Measurements from ENCODE around the gene CCDC34. TPM values are rescaled to one million over a fixed set of nuclear protein-coding genes. Genes with fewer than 3 reads are reported as not detected.

The CCDC34 gene
- polyA plus RNA-seq (ENCODE audit: insufficient read depth in 1 of 5, insufficient read length in 5 of 5, low replicate concordance in 1 of 5) = 10 to 100 TPM; 17.2 to 32.9 (median 21.3) TPM
- long read RNA-seq, donor 1, transcript CCDC34-201 (3 exons, 2,109 nt) = major isoform, 13 of 25 reads
- long read RNA-seq, donor 1, partial matches to known transcripts = 8 of 25 reads
- long read RNA-seq, donor 1, other reads (novel, unspliced or antisense) = 0 of 25 reads
- long read RNA-seq, donor 2, transcript CCDC34-201 (3 exons, 2,109 nt) = major isoform, 9 of 21 reads
- long read RNA-seq, donor 2, partial matches to known transcripts = 9 of 21 reads
- long read RNA-seq, donor 2, other reads (novel, unspliced or antisense) = 0 of 21 reads
- long read RNA-seq, donor 3, transcript CCDC34-201 (3 exons, 2,109 nt) = major isoform, 19 of 23 reads
- long read RNA-seq, donor 3, partial matches to known transcripts = 0 of 23 reads
- long read RNA-seq, donor 3, other reads (novel, unspliced or antisense) = 0 of 23 reads
- long read RNA-seq, donor 4, transcript CCDC34-201 (3 exons, 2,109 nt) = major isoform, 7 of 10 reads
- long read RNA-seq, donor 4, partial matches to known transcripts = 0 of 10 reads
- long read RNA-seq, donor 4, other reads (novel, unspliced or antisense) = 0 of 10 reads
- long read RNA-seq, donor 5, transcript CCDC34-202 (6 exons, 2,103 nt) = minor isoform, 6 of 37 reads
- long read RNA-seq, donor 5, transcript CCDC34-201 (3 exons, 2,109 nt) = major isoform, 19 of 37 reads
- long read RNA-seq, donor 5, partial matches to known transcripts = 12 of 37 reads
- long read RNA-seq, donor 5, other reads (novel, unspliced or antisense) = 0 of 37 reads
- long read RNA-seq, donor 6, transcript CCDC34-202 (6 exons, 2,103 nt) = minor isoform, 5 of 21 reads
- long read RNA-seq, donor 6, transcript CCDC34-201 (3 exons, 2,109 nt) = major isoform, 11 of 21 reads
- long read RNA-seq, donor 6, partial matches to known transcripts = 5 of 21 reads
- long read RNA-seq, donor 6, other reads (novel, unspliced or antisense) = 0 of 21 reads
- long read RNA-seq, donor 7, transcript CCDC34-202 (6 exons, 2,103 nt) = minor isoform, 7 of 15 reads
- long read RNA-seq, donor 7, transcript CCDC34-201 (3 exons, 2,109 nt) = major isoform, 8 of 15 reads
- long read RNA-seq, donor 7, partial matches to known transcripts = 0 of 15 reads
- long read RNA-seq, donor 7, other reads (novel, unspliced or antisense) = 0 of 15 reads
- long read RNA-seq, donor 8, transcript CCDC34-201 (3 exons, 2,109 nt) = major isoform, 10 of 11 reads
- long read RNA-seq, donor 8, partial matches to known transcripts = 0 of 11 reads
- long read RNA-seq, donor 8, other reads (novel, unspliced or antisense) = 0 of 11 reads

- DNase-seq = peak; percentile 94 to 96
Observed at GRCh38 chr11:27362749-27363575, at the start of gene CCDC34. Gene CCDC34, minus strand, starts transcription at chr11:27363215. Its CDS starts 21 bp downstream, at chr11:27363194.

- no peak for DNase-seq
Observed at GRCh38 chr11:27412192-27412691, 49.2 kb upstream of the CCDC34 start.

DNA sequence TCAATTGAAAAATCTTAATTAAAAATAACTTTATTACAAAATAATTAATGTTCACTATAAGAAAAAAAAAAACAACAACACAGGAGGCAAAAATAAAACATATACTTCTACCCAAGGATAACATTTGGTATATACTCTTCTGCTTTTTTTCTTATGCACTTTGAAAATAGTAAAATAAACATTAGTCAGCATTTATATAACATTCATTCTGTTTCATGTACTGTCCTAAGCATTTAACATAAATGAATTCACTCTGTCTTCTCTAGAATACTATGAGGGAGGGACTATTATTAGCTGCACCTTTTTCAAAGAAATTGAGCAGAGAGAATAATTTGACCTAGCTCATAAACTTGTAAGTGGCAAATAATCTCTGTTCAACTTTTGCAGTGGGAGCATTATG lies 48.3 kb upstream of the CCDC34 start:
- no peak for DNase-seq

- peak; percentile 40 to 57 for DNase-seq
Observed at GRCh38 chr11:27410272-27410671, 47.3 kb upstream of the CCDC34 start.

- DNase-seq = no peak
Observed at GRCh38 chr11:27409742-27410141, 46.7 kb upstream of the CCDC34 start.

DNA sequence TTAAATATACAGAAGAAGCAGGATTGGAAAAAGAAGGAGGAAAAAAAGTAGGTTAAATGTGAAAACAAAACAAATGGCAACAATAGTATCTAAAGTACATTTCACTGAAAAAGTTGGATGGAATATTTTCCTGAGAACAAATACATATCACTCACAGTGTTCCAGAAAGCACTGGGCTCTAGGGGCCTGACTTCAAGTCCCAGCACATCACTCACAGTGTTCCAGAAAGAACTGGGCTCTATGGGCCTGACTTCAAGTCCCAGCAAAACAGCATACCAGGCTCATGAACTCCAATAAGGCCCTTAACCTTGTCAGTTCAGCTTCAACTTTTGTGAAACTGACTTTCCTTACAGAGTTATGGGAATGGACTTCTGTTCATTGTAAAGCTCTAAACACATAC lies 46.0 kb upstream of the CCDC34 start:
- DNase-seq = no peak

GRCh38 chr11:27408246-27408800 lies 45.3 kb upstream of the CCDC34 start:
- peak in 1 of 2 donors; percentile 39 for DNase-seq

DNA sequence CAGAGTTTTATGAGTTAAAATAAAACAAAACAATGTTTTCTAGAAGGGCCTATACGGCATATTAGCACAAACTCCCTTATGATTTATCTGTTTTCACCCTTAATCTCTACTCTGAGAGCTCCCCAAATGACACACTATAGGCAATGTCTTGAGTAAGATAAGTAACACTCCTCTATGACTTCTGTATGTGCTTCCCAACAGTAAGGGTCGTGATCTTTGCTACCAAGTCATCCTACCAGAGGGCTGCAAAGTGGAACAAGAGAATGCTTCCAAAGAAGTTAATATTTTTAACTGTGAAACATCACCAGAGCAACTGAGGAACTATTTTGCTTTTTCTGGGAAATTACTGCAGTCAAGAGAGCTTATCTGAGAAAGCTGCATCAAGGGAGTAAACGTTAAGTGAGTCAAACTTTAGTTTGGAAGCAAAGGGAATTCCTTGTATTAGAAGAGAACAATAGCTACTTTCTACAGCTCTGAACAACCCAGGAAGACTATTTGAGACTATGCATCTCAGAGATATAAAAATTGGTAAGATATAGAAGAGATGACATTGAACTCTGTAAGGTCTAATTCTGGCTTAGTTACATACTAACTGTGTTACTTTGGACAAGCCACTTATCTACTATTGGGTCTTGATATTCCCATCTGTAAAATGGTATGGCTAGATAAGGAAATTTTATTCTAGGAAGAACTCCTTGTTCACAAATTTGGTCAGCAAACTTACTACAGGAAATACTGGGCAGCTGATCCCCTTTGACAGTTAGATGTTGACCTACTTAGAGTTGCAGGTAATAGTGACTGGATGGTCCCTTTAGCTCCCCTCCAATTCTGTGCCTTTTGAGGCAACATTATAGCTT lies 43.7 kb upstream of the CCDC34 start:
- DNase-seq = no peak

GRCh38 chr11:27405134-27405533 lies 42.1 kb upstream of the CCDC34 start:
- DNase-seq = no peak

- DNase-seq = no peak
Observed at GRCh38 chr11:27404427-27404826, 41.4 kb upstream of the CCDC34 start.

DNA sequence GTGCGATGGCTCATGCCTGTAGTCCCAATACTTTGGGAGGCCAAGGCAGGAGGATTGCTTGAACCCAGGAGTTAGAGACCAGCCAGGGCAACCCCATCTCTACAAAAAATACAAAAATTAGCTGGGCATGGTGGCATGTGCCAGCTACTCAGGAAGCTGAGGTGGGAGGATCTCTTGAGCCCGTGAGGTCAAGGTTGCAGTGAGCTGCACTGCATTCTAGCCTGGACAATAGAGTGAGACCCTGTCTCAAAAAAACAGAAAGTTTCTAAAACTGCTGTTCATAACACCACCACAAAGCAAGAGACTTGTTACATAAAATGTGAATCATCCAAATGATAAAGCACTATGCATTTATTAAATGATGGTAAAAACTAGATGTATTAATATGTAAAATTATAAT lies 40.2 kb upstream of the CCDC34 start:
- DNase-seq = no peak

DNA sequence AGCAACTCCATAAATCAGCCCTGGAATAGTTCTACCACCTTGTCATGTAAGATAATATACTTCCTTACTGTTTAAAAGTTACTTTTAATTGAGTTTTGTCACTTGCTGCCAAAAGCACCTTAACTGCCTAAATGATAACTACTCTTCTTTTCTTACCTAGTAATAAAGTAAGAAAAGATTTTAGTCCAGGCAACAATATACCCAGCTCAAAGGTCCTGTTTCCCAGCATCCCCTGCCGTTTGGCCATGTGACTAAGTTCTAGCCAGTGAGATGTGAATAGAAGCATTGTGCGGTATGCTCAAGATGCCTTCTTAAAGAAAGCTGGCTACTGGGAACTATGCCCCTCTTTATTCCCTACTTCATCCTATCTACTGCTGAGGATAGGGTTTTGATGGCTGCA lies 39.4 kb upstream of the CCDC34 start:
- no peak for DNase-seq

DNA sequence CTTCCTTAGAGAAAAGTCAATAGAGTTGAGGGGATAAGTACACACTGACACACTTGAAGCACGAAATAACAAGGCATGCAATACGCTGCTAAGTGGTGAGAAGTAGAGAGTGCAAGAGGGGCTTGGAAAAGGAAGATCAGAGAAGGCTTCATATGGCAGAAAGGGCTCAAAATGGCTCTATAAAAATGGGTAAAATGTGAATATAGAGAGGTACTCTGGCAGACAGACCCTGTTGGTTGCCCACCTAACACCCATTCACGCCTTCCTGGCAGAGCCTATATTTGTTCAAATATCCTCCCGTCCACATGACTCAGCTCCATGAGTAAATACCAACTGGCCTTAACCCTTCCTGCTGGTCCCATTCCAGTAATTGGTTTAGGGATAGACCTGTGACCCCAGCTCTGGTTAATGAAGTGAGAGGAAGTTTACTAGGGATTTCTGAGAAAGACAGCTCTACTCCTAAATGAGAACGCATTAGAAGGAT lies 38.9 kb upstream of the CCDC34 start:
- DNase-seq = no peak

- no peak for DNase-seq
Observed at GRCh38 chr11:27401280-27401832, 38.3 kb upstream of the CCDC34 start.

DNA sequence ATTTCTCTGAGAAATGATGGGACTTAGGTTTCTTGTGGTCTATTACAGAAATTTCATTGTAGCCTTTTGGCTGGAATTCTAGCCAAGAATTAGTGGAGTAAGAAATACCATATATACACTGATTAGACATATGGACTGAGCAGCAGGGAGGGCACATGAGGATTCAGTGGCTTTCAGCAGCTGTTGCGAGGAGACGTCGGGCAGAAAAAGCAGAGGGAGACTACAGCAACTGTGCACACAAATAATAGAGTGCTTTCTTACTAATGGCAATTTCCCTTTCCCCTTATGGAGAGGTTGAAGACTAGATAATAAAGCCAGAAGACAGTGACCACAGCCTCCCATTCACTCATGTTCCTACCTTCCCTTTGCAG lies 35.4 kb upstream of the CCDC34 start:
- DNase-seq = no peak

- no peak for DNase-seq
Observed at GRCh38 chr11:27397624-27398399, 34.8 kb upstream of the CCDC34 start.

GRCh38 chr11:27396259-27396839 lies 33.3 kb upstream of the CCDC34 start:
- no peak for DNase-seq
